SK-MEL-5 (cell line): ENCODE results near the gene STRADA. TPM values are rescaled to one million over a fixed set of nuclear protein-coding genes. Genes with fewer than 3 reads are reported as not detected.
A peak's percentile ranks its signal among the peaks of the same experiment; 100 is the strongest.

Experiments used
- DNase-seq: peaks from one replicate; pipeline ENCODE4 v3.0.0-alpha.2; 2016; ENCODE audit warnings: low read depth, low spot score
- in situ Hi-C: cut with HindIII; loops from 2 replicates; pipeline ENCODE4 v1.10.0; 2016; ENCODE audit warnings: low sequenced_read_pairs, high pct_unique_total_duplicates, low pct_unique_long_range_greater_than_20kb
- polyA plus RNA-seq, 2 experiments: library from polyadenylated mRNA; depleted of rRNA; stranded (reverse); fragments of >200 nt; gene quantifications; 2 replicates each; pipeline ENCODE4 v1.2.3, GENCODE V29; 2015
- total RNA-seq: library from RNA; depleted of rRNA; stranded (reverse); fragments of >200 nt; shearing (Covaris generic); gene quantifications from 2 replicates; pipeline ENCODE4 v1.2.3, GENCODE V29; 2014; rRNA removed

The STRADA gene, protein sequence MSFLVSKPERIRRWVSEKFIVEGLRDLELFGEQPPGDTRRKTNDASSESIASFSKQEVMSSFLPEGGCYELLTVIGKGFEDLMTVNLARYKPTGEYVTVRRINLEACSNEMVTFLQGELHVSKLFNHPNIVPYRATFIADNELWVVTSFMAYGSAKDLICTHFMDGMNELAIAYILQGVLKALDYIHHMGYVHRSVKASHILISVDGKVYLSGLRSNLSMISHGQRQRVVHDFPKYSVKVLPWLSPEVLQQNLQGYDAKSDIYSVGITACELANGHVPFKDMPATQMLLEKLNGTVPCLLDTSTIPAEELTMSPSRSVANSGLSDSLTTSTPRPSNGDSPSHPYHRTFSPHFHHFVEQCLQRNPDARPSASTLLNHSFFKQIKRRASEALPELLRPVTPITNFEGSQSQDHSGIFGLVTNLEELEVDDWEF
- total RNA-seq = 11.9 and 14.6 TPM in 2 replicates
- 25.3 and 30.5 TPM in 2 replicates for polyA plus RNA-seq (2015; cell fraction: cytosol; rRNA removed)
- 84.3 and 90.4 TPM in 2 replicates for polyA plus RNA-seq (2015; cell fraction: nucleus; rRNA removed)

DNA sequence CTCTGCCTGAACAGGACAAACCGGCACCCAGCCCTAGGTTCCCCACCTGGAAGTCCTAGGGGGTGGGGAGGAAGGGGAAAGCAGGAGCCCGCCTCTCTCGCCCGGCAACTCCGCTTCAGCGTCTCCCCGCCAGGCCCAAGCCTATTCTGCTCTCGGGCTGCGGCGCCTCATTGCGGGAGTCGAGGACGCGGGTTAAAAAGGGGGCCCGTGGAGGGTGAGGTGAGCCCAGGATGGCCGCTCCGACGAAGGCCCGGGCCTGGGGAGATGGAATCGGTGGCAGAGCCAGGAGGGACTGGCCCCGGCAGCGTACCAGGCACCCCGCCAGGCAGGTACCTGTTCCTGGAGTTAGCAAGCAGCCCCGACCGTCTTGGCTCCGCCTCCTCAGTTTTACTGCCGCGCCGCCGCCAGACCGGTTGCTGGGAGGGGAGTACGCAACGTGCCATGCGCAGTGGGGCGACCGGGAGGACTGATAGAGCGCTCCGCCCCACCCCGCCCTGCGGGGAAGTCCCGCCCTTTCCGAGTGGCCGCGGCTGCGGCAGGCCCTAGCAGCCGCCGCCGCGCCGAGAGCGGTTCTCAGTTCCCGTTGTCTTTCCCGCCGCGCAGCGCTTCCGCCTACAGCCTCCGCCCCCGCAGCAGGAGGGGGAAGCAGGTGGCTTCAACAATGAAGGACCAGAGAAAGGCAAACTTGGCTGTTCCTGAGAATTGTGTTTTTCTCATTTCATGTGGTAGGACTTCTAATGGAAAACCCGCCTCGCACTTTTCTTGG, at the start of gene STRADA:
STRADA (minus strand) TSS at position 392 of the 766 bp plus-strand sequence. CDS start 13,430 bp downstream, outside the sequence.
- in situ Hi-C loops = no loop called here
- DNase-seq = peak; percentile 98

DNA sequence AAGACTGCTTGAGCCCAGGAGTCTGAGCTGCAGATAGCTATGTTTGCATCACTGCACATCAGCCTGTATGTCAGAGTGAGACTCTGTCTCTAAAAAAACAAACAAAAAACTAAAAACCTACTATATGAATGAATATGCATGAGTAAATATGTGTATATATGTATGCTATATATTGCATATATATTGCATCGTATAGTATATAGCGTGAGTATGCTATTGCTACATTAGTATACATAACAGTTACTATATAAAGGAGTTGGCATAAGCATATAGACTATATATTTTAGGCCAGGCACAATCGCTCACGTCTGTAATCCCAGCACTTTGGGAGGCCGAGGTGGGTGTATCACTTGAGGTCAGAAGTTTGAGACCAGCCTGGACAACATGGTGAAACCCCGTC, 48.5 kb upstream of the STRADA start:
- no peak for DNase-seq
- in situ Hi-C loops = no loop called here

DNA sequence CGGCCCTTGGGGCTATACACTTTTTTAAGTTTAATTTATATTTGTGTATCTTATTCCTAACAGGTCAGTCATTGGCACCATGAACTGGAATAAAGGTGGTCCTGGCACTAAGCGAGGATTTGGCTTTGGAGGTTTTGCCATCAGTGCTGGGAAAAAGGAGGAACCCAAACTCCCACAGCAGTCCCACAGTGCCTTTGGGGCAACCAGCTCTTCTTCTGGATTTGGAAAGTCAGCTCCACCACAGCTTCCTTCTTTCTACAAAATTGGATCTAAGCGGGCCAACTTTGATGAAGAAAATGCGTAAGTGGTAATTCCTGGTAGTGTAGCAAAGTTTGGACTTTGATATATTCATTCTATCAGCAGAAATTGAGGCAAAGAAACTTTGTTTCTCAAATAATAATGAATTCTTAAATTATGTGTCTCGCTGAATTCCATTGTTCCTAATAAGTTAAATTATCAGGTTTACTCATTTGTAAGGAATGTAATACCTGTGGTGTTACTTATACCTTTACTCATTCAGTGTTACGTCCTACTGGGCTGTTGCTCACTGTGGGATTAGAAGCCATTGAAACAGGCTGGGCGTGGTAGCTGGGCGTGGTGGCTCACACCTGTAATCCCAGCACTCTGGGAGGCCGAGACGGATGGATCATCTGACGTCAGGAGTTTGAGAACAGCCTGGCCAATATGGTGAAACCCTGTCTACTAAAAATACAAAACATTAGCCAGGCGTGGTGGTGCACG, 45.5 kb upstream of the STRADA start:
- in situ Hi-C loops = no loop called here
- DNase-seq = no peak

DNA sequence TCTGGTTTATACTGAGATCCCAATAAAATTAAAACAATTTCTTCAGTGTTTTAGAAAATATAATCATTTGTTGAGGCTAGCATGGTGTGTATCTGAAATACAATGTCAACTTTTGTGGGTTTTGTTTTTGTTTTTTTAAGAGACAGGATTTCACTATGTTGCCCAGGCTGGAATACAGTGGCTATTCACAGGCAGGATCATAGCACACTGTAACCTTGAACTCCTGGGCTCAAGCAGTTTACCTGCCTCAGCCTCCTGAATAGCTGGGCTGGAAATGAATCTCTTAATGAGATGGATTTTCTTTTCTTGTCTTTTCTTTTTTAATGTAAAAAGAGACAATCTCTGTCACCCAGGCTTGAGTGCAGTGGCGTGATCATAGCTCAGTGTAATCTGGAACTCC, 44.5 kb upstream of the STRADA start:
- in situ Hi-C loops = no loop called here
- DNase-seq = peak; percentile 24

DNA sequence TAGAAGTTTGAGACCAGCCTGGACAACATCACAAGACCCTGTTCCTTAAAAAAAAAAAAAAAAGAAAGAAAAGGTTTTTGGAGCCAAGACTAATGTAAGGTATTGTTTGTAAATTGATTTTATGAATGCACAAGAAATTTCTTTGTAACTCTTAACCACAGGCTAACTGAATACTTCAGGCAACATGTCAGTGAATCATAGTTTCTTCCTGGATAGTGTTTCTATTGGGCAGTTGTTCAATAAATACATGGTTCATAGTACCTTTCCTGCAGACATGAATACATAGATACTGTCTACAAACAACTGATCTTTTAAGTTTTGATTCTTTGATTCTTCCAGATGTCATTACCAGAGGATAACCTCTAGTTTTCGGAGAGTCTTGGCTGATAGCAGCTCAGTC, 44.0 kb upstream of the STRADA start:
- DNase-seq = peak; percentile 95
- in situ Hi-C loops = no loop called here

DNA sequence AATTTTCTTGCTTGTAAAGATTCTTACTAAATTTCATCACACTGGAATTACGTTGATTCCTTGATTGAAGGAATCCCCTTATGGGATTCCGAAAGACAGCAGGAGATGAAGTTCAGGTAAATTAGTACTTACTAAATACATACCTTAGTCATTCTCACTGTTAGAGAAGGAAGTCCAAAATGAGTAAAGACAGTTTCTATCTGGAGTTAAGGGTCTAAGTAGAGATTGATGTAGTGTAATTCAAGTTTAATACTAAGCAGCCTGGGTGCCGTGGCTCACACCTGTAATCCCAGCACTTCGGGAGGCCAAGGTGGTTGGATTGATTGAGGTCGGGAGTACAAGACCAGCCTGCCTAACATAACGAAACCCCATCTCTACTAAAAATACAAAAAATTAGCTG, 41.9 kb upstream of the STRADA start:
- in situ Hi-C loops = no loop called here
- no peak for DNase-seq

DNA sequence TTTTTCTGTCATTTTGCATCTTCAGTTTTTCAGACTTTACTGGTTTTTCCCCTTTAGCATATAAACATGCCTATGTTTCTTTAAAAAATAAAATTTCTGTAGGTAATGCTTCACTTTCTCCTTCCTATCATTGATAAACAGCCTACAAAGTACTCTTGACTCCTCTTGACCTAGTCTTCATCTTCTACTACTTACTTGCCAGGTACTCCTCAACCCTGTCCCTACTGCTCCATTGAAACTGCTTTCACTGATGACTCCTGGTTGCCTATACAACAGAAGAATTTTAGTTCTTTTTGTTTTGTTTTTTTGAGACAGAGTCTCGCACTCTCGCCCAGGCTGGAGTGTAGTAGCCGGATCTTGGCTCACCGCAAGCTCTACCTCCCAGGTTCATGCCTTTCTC, 39.3 kb upstream of the STRADA start:
- no peak for DNase-seq
- in situ Hi-C loops = no loop called here

DNA sequence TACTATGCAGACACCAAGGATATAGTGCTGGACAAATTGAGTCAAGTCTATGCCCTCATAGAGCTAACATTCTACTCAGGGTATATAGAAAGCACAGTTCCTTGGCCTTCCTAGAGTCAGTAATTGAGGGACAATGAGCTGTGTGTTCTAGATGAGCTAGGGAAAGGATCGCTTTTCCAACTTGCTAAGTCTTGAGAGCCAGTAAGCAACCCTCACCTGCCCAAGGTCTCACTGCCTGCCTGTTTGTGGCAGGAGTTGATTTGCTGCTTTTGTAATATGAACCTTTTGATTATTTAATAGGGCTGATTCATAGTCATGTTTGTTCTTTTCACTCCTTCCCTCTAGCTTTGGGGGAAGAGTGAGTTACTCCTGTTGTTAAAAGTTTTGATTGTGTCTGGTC, 38.9 kb upstream of the STRADA start:
- in situ Hi-C loops = no loop called here
- DNase-seq = peak; percentile 65

DNA sequence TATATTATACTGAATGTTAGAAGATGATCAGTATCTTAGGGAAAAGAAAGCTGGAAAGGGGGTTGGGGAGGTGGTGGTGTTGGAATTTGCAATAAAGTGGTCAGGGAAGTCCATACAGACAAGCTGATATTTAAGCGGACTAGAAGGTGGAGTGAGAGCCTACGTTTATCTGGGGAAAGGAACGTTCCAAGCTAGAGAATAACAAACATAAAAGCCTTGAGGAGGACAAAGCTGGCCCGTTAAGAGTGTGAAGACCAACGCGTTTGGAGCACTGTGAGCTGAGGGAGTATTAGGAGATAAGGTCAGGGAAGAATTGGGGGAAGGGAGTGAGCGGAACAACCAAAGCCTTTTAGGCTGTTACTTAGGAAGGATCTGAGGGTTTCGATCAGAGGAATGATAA, 33.8 kb upstream of the STRADA start:
- in situ Hi-C loops = no loop called here
- no peak for DNase-seq

DNA sequence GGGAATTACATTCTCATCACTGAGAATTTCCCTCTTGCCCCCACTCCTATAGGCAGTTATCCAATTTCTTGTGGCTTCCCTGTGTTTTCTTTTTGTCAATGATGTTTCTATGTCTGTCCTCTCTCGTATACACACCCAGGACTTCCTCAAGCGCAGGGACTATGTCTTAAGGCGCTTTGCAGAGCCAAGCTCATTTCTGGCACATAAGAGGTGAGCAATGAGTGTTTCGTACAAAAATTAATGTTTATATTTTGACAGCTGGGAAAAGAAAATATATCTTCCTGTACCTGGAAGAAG, 33.3 kb upstream of the STRADA start:
- peak; percentile 21 for DNase-seq
- in situ Hi-C loops = no loop called here

DNA sequence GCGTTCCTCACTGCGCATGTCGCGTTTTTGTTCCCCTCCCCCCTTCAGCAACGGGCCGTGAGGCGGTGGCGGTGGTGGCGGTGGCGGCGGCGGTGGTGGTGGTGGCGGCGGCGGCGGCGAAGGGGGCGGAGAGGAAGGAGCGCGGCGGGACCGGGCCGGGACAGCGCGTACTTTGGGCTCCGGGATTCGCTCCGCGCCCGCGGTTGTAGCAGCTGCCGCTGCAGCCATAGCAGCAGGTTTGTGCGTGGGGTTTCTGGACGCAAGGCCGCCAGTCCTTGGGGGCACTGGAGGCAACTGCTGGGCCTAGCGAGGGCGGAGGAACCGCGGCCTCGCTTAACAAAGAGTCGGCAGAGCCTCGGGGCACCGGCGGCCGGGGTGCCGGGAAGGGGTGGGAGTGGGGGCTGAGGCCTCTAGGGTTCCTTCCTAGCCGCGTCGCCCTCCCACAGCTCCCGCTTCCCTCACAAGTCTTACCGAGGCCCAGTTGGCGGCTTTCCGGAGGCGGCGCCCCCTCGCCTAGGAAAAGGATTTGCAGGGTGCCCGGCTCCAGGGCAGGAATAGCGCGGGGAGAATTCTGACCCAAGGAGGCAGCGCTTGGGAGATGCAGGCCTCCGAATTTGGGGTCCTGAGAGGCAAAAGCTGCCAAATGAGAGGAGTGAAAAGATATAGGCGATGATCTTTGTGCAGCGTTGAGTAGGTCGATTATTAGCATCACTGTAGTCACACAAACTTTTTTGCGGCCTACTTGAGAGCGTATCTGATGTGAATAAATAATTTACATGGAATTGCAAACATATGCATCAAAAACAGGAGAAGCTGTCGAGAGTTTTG, 32.8 kb upstream of the STRADA start, which contains the start of gene DDX42:
DDX42 (plus strand) TSS at position 30 of the 828 bp plus-strand sequence. CDS start 12,880 bp downstream, outside the sequence.
- in situ Hi-C loops = no loop called here
- DNase-seq = peak; percentile 47

DNA sequence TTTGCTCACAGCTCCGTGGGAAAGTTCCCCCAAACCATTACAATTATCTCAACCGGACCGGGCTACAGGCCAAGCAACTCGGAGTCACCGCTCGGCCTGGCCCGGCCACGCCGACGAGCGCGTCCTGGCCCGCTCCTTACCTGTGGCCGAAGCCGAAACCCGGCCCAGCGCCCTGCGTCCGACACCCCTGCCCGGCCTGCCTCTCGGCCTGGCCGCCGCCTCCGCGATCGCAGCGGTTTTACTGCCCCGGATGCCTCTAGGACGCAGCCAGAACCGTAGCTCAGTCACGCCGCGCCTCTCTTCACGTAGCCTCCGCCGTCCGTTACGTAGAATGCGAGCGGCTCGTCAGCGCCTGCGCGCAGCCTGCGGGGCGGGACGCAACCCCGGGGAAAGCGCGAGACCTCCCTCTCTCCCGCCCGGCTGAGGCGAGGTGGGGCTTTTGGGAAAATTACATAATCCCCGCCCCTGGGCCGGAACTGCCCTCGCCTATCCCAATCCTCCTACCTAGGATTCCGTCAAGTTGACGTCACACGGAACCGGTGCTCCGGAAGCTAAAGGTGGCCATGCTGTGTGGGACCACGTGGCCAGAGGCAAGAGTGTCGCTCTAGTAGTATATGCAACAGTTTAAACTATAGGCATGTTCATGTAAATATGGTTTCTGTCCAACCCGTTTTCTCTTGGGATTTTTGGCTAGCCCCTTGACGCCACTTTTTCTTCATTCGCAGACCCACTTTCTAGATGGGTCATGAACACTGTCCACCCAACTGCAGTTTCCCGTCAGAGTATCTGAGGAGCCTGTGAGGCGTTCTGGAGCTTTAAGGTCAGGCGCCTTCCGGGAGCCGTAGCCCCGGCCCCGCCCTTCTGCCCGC, 31.9 kb upstream of the STRADA start, which contains the start of gene CCDC47:
CCDC47 (minus strand) TSS at position 326 of the 869 bp plus-strand sequence. CDS start 7,422 bp downstream, outside the sequence.
- peak; percentile 100 for DNase-seq
- in situ Hi-C loops = no loop called here

DNA sequence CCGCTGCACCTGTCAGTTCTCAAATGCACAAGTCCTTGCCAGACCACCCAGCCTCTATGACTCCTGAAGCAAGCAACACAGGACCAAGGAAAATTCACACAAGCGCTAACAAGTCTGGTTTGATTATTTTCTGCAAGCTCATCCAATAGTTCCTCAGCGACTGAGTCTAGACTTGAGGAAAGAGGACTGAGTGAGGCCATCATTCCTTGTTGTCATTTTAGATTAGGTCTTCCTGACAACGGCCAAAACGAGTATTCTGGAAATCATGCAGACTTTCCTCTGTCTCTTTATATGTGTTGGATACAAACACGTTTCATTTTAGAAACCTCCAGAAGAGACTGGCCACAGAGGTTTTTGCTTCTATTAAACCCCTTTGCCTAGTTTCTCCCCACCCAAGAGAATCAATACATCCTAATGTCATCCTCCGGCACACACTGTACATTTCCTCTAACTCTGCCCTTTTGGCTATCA, 31.2 kb upstream of the STRADA start:
- DNase-seq = no peak
- in situ Hi-C loops = no loop called here

DNA sequence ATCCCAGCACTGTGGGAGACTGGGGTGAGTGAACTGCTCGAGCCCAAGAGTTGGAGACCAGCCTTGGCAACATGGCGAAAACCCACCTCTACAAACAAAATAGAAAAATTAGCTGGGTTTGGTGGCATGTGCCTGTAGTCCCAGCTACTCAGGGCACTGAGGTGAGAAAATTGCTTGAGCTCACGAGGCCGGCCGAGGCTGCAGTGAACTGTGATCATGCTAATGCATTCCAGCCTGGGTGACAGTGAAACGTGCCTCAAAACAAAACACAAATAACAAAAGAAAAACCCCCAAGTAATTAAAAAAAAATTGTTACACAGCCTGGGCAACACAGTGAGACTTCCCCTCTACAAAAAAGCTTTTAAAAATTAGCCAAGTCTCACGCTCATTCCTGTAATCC, 26.8 kb upstream of the STRADA start:
- DNase-seq = no peak
- in situ Hi-C loops = no loop called here

DNA sequence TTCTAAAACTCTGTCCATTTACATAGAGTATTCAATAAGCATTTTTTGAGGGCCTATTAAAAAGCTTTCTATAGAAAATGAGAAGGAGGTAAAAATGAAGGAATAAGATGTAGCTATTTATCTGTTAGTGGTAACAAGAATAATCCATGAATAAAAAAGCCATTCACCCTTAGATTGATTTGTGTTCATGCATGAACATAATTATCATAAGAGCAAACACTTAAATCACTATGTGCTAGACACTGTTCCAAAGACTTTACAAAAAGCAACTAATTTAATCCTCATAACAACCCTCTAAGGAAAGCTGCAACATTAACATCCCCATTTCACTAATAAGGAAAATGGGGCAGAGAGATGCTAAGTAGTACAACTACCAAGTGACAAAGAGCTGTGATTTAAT, 25.2 kb upstream of the STRADA start:
- no peak for DNase-seq
- in situ Hi-C loops = no loop called here

DNA sequence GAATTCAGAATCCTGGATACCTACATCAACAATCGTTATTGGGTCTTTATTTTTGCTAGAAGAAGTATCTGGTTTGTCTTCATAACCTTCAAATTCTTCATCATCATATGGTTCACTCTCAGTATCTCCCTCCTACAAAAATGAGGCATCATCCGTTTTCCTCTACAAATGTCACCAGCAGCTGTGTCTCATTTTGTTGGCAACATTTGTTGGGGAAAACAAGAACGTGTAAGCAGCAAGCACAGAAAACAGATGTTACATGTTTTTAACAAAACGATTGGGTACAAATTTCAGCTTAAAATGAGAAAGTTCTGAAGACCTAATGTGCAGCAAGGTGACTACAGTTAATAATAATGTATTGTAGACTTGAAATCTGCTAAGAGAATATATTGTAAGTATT, 23.1 kb upstream of the STRADA start:
- in situ Hi-C loops = no loop called here
- DNase-seq = no peak
